Measurements from ENCODE around the gene CEP20. TPM values are rescaled to one million over a fixed set of nuclear protein-coding genes. Genes with fewer than 3 reads are reported as not detected.
"Not testable (repeated sequence)": the region's sequence is repeated elsewhere in the genome, so short reads cannot be mapped to it uniquely, and the experiment has no call there.

CEP20 gene
- polyA plus RNA-seq, 1 experiment, result 23.6 TPM

GRCh38 chr16:15856182-15856581, 32.2 kb downstream of the CEP20 start:
- Histone ChIP-seq H3K36me3 (ENCODE audit: control insufficient read depth, insufficient read depth, low read length) (no peaks in the 10 kb centered on the region), H3K4me3 (ENCODE audit: low read depth, low read length) (no peak overlapping the region), H3K27me3 (ENCODE audit: control insufficient read depth, insufficient read depth, low read length) (peaks cover 29% of the 10 kb centered on the region)
- TF ChIP-seq CTCF (IDR thresholded peaks at IDR 0.05; ENCODE audit: insufficient read depth, low read depth, low read length), result no peak
- DNase-seq (ENCODE audit: low read depth), result no peak
- POLR2A ChIA-PET, result no interaction called here
- CTCF ChIA-PET, result interaction anchor here (1.1 kb wide), 1 partner anchor 34 kb away, joined by 3 read pairs; no protein-coding TSS in a partner anchor

DNA sequence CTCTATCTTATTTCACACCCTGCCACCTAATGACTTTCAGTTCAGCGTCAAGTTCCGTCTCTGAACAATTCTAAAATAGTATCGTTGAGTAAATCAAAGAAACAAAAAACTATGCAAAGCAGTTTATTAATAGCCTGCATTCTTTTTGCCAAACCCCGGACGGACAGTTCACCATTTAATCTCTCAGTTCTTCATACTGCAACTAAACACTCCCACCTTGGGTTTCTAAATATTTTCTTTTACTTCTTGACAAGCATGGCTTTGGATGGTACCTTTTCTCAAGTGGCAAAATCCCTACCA, 32.7 kb downstream of the CEP20 start:
- ChIA-PET POLR2A (no interaction called here), CTCF (no interaction called here)
- no peaks in the 10 kb centered on the region for H3K36me3 ChIP-seq (ENCODE audit: control insufficient read depth, insufficient read depth, low read length)
- peaks cover 30% of the 10 kb centered on the region for H3K27me3 ChIP-seq (ENCODE audit: control insufficient read depth, insufficient read depth, low read length)
- DNase-seq (ENCODE audit: low read depth), result no peak
- H3K4me3 ChIP-seq (ENCODE audit: low read depth, low read length), result no peak overlapping the region
- TF ChIP-seq CTCF (IDR thresholded peaks at IDR 0.05; ENCODE audit: insufficient read depth, low read depth, low read length), result no peak

GRCh38 chr16:15854906-15855703, 33.3 kb downstream of the CEP20 start:
- H3K4me3 ChIP-seq (ENCODE audit: low read depth, low read length), result no peak overlapping the region
- POLR2A ChIA-PET, result no interaction called here
- H3K36me3 ChIP-seq (ENCODE audit: control insufficient read depth, insufficient read depth, low read length), result no peaks in the 10 kb centered on the region
- DNase-seq (ENCODE audit: low read depth), result no peak
- CTCF ChIA-PET, result no interaction called here
- H3K27me3 ChIP-seq (ENCODE audit: control insufficient read depth, insufficient read depth, low read length), result peaks cover 30% of the 10 kb centered on the region
- no peak for TF ChIP-seq CTCF (IDR thresholded peaks at IDR 0.05; ENCODE audit: insufficient read depth, low read depth, low read length)

- Histone ChIP-seq H3K4me3 (ENCODE audit: low read depth, low read length) (no peak overlapping the region), H3K27me3 (ENCODE audit: control insufficient read depth, insufficient read depth, low read length) (peaks cover 30% of the 10 kb centered on the region), H3K36me3 (ENCODE audit: control insufficient read depth, insufficient read depth, low read length) (no peaks in the 10 kb centered on the region)
- ChIA-PET POLR2A (interaction anchor here (0.8 kb wide), 1 partner anchor 9 kb away, joined by 34 read pairs; no protein-coding TSS in a partner anchor), CTCF (interaction anchor here (0.7 to 1.2 kb wide), 2 partner anchors 14 to 21 kb away, joined by 3 read pairs; no protein-coding TSS in a partner anchor)
- TF ChIP-seq CTCF (IDR thresholded peaks at IDR 0.05; ENCODE audit: insufficient read depth, low read depth, low read length), result no peak
- DNase-seq (ENCODE audit: low read depth), result no peak
Observed at GRCh38 chr16:15854061-15854460, 34.3 kb downstream of the CEP20 start.

- TF ChIP-seq CTCF (IDR thresholded peaks at IDR 0.05; ENCODE audit: insufficient read depth, low read depth, low read length), result no peak
- DNase-seq (ENCODE audit: low read depth), result no peak
- Histone ChIP-seq H3K36me3 (ENCODE audit: control insufficient read depth, insufficient read depth, low read length) (no peaks in the 10 kb centered on the region), H3K27me3 (ENCODE audit: control insufficient read depth, insufficient read depth, low read length) (peaks cover 34% of the 10 kb centered on the region), H3K4me3 (ENCODE audit: low read depth, low read length) (no peak overlapping the region)
- POLR2A ChIA-PET, result no interaction called here
- CTCF ChIA-PET, result interaction anchor here (1.2 kb wide), 1 partner anchor 22 kb away, joined by 3 read pairs; no protein-coding TSS in a partner anchor
Observed at GRCh38 chr16:15853021-15853420, 35.4 kb downstream of the CEP20 start.

GRCh38 chr16:15850555-15850954, 37.8 kb downstream of the CEP20 start:
- DNase-seq (ENCODE audit: low read depth); H3K4me3 ChIP-seq (ENCODE audit: low read depth, low read length); POLR2A ChIA-PET; H3K36me3 ChIP-seq (ENCODE audit: control insufficient read depth, insufficient read depth, low read length): not testable (repeated sequence)
- CTCF ChIA-PET, result interaction anchor here (1.2 to 1.4 kb wide), 2 partner anchors 24 to 27 kb away, joined by 3 to 7 read pairs; no protein-coding TSS in a partner anchor
- H3K27me3 ChIP-seq (ENCODE audit: control insufficient read depth, insufficient read depth, low read length), result peaks cover 21% of the 10 kb centered on the region

Measured in BJ (cell line).